SK-MEL-5 (cell line): Measurements from ENCODE around the gene FOXA3. TPM values are rescaled to one million over a fixed set of nuclear protein-coding genes. Genes with fewer than 3 reads are reported as not detected.

Experiments used
- total RNA-seq: library from RNA; depleted of rRNA; stranded (reverse); fragments of >200 nt; shearing (Covaris generic); gene quantifications from 2 replicates; pipeline ENCODE4 v1.2.3, GENCODE V29; 2014; rRNA removed

The FOXA3 gene
- total RNA-seq, 1 experiment from 2014 or later = not detected

Other genes with a start within 250 kb of the FOXA3 start
- gene EML2, start 224.9 kb upstream of the FOXA3 start, total RNA-seq = 42.8 and 46.8 TPM in 2 replicates
- gene GIPR, start 196.1 kb upstream of the FOXA3 start, total RNA-seq = 0.05 TPM in 1 of 2 replicates, not detected in the other
- gene SNRPD2, start 172.4 kb upstream of the FOXA3 start, total RNA-seq = 480 and 520 TPM in 2 replicates
- gene QPCTL, start 171.7 kb upstream of the FOXA3 start, total RNA-seq = 10.0 and 14.3 TPM in 2 replicates
- gene FBXO46, start 133.4 kb upstream of the FOXA3 start, total RNA-seq = 7.0 and 7.2 TPM in 2 replicates
- gene MEIOSIN, start 130.9 kb upstream of the FOXA3 start, total RNA-seq = 0.37 and 0.45 TPM in 2 replicates
- 7.0 and 7.9 TPM in 2 replicates for gene SIX5, start 95.1 kb upstream of the FOXA3 start, total RNA-seq
- gene DMPK, start 81.8 kb upstream of the FOXA3 start, total RNA-seq = 3.1 and 5.1 TPM in 2 replicates
- 24.3 and 26.7 TPM in 2 replicates for gene DMWD, start 71.5 kb upstream of the FOXA3 start, total RNA-seq
- gene RSPH6A, start 49.0 kb upstream of the FOXA3 start, total RNA-seq = 0.11 TPM in 1 of 2 replicates, not detected in the other
- gene SYMPK, start 1.2 kb upstream of the FOXA3 start, total RNA-seq = 28.1 and 33.4 TPM in 2 replicates
- gene IRF2BP1, start 21.8 kb downstream of the FOXA3 start, total RNA-seq = 20.6 and 22.9 TPM in 2 replicates
- gene MYPOP, start 38.3 kb downstream of the FOXA3 start, total RNA-seq = 2.2 and 2.4 TPM in 2 replicates
- gene NANOS2, start 50.5 kb downstream of the FOXA3 start, total RNA-seq = not detected in 2 replicates
- gene NOVA2, start 109.5 kb downstream of the FOXA3 start, total RNA-seq = 0.08 and 0.18 TPM in 2 replicates
- gene CCDC61, start 131.1 kb downstream of the FOXA3 start, total RNA-seq = 5.4 and 7.2 TPM in 2 replicates
- gene PGLYRP1, start 158.7 kb downstream of the FOXA3 start, total RNA-seq = not detected in 2 replicates
- 0.21 and 0.50 TPM in 2 replicates for gene IGFL4, start 176.7 kb downstream of the FOXA3 start, total RNA-seq